GM19468 (cell line): ENCODE measurements around the gene CD36.
A peak's percentile ranks its signal among the peaks of the same experiment; 100 is the strongest.

Experiments
- ATAC-seq: cut with Tn5 transposase; IDR thresholded peaks from one replicate; pipeline ENCODE4 v1.9.1; 2021; ENCODE audit warnings: mild to moderate bottlenecking, moderate library complexity, moderate number of reproducible peaks; ENCODE audit not compliant: unreplicated experiment; ENCODE audit errors: extremely low read depth

CD36 gene

GRCh38 chr7:80681272-80681885 is 42.9 kb downstream of the CD36 start:
- no peak for ATAC-seq

- no peak for ATAC-seq
These were observed 44.3 kb downstream of the CD36 start for GRCh38 chr7:80682744-80683143.

DNA sequence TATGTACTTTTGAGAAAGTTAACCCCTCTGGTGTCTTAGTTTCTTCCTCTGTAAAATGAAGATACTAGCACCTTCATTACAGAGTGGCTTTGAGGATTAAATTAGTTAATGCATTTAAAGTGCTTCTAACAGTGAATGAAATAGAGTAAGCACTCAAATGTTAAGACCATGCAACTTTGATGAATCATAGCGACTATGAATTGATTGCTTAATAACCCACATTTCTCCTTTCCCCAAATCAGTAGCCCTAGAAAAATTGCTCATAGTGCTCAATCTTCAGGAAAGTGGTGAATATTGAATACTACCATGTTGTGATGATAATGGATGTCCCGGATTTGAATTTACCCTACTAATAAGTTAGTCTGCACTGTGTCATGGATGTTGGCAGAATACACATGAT is 48.1 kb downstream of the CD36 start:
- ATAC-seq, result no peak

DNA sequence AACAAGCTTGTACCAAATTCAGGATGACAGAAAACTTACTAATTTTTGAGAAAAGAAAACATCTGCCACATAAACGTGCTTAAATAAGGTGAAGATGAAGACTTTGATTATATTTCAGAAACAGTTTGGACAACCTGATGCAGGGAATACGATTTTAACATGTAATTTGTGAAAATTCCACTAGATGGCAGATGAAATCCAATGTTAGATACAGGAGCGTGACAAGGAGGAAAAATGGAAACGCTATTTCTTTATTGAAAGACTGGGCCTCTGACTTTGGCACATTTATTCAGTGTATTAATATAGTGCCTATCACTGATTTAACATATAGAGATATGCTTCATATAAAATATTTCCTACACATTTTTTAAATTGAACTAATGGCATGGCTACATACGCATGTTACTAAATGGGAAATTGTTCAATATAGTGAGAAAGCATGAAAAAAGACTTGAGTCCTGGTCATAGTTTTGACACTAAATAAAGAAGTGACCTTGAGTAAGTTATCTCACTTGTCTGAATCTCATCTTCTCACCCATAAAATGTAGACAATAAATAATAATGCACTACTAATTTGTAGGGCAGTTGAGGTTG is 60.7 kb downstream of the CD36 start:
- peak; percentile 38 for ATAC-seq

GRCh38 chr7:80699721-80700256 is 61.3 kb downstream of the CD36 start:
- no peak for ATAC-seq

GRCh38 chr7:80703272-80703671 is 64.8 kb downstream of the CD36 start:
- ATAC-seq, result no peak

DNA sequence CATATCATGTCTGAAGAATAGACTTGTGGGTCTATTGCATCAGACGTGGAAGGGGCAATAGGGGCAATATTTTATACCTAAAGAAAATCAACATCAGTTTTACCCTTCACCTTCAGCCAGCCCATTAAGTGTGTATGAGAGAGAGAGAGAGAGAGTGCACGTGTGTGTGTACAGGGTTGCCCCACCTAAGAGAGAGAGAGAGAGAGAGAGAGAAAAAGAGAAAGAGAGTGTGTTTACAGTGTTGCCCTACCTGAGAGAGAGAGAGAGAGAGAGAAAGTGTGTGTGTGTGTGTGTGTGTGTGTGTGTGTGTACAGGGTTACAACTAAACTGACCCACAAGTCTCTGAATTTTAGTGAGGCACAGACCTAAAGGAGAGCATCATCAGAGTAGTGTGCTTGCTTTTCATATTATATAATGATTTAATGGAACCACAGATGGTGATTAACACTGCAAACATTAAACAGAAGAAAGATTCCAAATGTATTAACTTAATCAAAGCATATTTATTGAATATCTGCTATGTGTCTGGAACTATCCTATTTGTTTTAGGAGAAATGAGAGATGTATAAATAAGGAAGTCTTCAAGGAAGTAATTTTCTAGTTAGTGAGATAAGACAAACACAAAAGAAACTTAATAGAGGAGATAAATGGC is 66.8 kb downstream of the CD36 start:
- ATAC-seq, result no peak

- no peak for ATAC-seq
These were observed 68.9 kb downstream of the CD36 start for GRCh38 chr7:80707318-80707717.

DNA sequence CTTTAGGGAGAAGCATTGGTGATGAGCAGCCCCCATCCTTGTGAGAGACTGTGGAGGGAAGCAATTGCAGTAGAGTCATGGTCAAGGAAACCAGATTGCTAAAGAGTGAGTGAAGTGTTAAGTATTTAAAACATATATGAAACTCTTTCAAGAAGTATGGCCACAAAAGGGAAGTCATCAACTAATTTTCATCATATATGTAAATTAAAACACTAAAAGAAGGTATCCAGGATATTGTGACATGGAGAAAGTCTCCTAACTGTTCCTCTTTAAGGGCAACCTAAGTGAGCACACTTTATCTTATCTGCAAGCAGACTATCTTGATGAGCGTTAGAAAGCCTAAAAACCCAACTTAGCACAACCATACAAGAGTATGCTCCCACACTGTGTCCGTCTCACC is 69.7 kb downstream of the CD36 start:
- ATAC-seq, result no peak

DNA sequence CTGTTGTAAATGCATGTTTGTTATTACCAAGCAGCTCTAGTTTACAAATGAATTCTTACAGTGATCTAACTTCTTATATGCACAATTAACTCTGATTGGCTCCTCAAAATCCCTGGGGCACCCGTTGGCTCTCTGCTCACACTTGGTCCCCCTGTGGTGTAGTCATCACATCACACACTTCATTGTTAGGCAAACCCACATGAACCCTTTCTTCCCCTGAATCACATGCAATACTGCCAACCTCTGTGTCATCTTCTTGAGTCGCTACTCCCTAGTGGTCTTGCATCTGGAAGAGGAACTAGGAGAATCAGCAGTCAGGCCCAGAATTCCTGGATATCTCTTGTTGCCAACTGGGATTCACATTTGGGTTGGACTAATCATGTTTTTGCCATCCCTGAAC is 73.1 kb downstream of the CD36 start:
- ATAC-seq, result no peak

DNA sequence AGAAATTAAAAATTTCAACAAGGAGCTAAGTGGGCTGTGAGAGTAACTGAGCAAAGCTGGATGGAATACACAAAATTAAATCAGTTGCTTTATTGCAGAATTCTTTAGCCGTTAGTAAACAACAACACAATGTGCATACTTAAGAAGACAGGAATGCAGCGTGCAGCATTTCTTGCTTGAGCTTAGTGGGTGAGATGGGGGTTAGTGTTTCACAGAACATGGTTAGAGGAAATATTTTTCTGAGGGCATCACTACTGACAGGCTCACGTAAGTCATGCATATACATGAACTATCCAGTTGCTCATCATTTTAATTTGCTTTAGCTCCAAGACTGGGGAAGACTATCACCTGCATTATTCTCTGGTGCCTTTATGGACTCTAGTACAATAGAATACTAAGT is 80.8 kb downstream of the CD36 start:
- ATAC-seq, result no peak

GRCh38 chr7:80720146-80720545 is 81.7 kb downstream of the CD36 start:
- no peak for ATAC-seq

DNA sequence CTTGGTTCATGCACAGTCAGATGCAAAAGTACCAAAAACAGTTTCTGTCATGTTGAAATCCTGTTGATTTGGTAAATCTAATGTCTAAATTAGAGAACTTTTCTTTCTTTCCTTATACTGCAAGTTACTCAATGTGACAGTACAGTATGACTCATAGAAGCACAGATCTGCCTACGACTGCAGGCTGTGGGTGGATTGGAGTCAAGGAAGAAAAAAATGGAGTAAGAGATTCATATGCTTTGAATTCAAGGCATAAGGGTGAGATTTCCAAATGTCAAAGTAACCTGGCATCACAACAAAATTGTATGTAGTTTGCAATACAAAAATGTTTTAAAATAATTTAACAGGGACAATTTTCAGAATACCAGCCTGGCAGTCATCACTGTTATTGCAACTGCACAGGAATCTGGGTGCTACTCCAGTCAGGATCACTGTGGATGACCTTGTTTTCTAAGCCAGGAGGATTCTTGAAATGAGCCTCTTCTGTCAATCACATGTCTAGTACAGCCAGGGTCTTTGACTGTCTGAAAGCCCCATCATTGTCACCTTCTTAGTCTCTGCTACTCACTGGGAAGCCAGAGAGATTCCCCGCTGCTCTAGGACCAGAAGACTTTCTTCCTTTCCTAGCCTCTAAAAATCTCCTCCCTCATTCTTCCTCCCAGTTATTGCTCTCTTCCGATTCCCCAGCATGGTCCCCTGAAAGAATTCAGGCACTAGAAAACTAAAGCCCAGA is 83.6 kb downstream of the CD36 start:
- no peak for ATAC-seq

GRCh38 chr7:80722616-80723195 is 84.3 kb downstream of the CD36 start:
- no peak for ATAC-seq

GRCh38 chr7:80724249-80724871 is 85.9 kb downstream of the CD36 start:
- ATAC-seq, result no peak

DNA sequence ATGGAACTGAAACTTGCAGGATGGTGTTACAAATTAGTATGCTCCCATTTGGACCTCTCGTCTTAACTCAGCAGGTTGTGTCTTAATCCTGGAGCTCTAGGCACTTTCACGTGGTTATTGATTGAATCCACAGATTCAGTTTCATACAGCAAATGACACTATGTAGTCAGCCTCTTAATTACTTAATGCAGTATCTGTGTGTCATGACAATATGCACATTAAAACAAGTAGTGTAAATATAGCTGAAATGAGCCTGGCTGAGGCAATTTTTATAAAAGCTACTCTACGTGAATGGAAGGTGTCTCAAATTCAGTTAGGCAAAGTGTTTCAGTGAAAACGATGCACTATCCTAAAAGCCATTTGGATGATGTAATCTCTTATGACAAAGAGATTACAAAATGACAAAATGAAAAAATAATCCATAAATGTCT is 86.8 kb downstream of the CD36 start:
- no peak for ATAC-seq
